ENCODE data around the gene IFITM2. TPM values are rescaled to one million over a fixed set of nuclear protein-coding genes. Genes with fewer than 3 reads are reported as not detected.

The IFITM2 gene
- total RNA-seq, 2 donors from 2014 or later: 31.0 to 90.3 TPM

DNA sequence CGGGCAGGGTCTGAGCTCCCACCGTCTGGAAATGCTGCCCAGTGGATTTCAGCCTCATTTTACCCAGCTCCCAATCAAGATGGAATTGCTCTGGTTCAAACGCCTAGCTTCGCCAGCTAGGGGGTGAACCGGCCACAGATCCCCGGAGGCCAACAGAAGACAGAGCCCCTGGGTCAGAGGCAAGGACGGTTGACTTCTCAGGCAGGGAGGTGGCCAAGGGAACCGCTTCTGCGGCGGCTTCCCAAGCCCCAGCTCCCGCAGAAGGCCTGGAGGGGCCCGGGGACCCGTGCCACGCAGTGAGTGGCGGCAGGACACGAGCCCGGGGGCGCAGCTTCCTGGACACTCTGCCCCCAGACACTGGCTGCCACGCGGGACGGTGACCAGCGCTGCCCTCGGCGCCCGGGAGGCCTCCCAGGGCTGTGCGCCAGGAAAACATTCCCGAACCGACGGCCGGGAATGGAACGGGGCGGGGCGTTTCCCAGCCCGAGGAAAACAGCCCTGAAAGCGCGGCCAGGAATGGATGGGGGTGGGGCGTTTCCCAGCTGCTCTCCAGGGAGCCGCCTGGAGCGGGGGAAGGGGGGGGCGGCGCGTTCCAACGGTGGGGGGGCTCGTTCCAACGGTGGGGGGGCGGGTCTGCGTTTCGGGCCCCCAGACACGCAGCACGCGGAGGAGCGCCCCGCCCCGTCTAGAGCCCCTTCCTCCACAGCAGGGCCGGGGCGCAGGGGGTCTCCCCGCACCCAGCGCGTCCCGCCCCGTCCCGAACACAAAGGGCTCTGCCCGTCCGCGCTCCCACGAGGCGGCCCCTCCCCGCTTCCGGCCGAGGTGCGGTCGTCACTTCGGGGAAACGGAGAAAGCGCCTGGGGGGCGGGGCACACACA is 48.2 kb downstream of the IFITM2 start:
- Histone ChIP-seq H3K27me3 (no peaks in the 10 kb centered on the region), H3K9me3 (peaks cover 0 to 6% (median 0%) of the 10 kb centered on the region in 3 donors), H3K36me3 (replicated peaks in 1 of 2; ENCODE audit: insufficient read depth in 1 of 2, low read depth in 2 of 2) (no peaks in the 10 kb centered on the region), H3K27ac (peak overlapping the region; percentile 91 to 97 (median 94)), H3K4me3 (peak overlapping the region in 1 of 2 donors; percentile 33), H3K4me1 (peaks cover 31% of the 10 kb centered on the region)
- 15 to 74% methylated on average over 5 to 52 of the region's 76 CpGs for WGBS, 2 donors
- ATAC-seq (peak; percentile 89), DNase-seq (peak; percentile 90 to 95 (median 93))
- intact Hi-C loops (cut with DNase I): no loop called here
- TF ChIP-seq, protein P1, sequence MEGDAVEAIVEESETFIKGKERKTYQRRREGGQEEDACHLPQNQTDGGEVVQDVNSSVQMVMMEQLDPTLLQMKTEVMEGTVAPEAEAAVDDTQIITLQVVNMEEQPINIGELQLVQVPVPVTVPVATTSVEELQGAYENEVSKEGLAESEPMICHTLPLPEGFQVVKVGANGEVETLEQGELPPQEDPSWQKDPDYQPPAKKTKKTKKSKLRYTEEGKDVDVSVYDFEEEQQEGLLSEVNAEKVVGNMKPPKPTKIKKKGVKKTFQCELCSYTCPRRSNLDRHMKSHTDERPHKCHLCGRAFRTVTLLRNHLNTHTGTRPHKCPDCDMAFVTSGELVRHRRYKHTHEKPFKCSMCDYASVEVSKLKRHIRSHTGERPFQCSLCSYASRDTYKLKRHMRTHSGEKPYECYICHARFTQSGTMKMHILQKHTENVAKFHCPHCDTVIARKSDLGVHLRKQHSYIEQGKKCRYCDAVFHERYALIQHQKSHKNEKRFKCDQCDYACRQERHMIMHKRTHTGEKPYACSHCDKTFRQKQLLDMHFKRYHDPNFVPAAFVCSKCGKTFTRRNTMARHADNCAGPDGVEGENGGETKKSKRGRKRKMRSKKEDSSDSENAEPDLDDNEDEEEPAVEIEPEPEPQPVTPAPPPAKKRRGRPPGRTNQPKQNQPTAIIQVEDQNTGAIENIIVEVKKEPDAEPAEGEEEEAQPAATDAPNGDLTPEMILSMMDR (IDR thresholded peaks at IDR 0.05): peak in 1 of 7 experiments; percentile 4
- peak; percentile 39 to 71 (median 69) for TF ChIP-seq POLR2A (IDR thresholded peaks at IDR 0.05)

DNA sequence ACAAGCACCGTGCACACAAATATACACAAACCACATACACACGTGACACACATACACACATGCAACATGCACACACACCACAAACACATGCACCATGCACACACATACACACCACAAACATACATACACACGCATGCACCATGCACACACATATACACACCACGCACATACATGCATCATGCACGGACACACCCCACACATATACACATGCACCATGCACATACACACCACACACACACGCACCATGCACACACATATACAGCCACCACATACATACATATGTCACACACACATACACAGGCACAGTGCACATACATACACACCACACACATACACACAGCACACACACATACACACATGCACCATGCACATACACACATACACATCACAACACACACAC is 49.0 kb downstream of the IFITM2 start:
- Histone ChIP-seq H3K27ac (no peak overlapping the region), H3K27me3 (no peaks in the 10 kb centered on the region), H3K4me3 (no peak overlapping the region), H3K4me1 (peaks cover 31% of the 10 kb centered on the region), H3K9me3 (peaks cover 0 to 10% (median 0%) of the 10 kb centered on the region in 3 donors), H3K36me3 (replicated peaks in 1 of 2; ENCODE audit: insufficient read depth in 1 of 2, low read depth in 2 of 2) (no peaks in the 10 kb centered on the region)
- no peak for ATAC-seq
- intact Hi-C loops (cut with DNase I): no loop called here
- 53 to 64% methylated on average over 6 of the region's 6 CpGs for WGBS, 2 donors
- TF ChIP-seq, protein P1 (IDR thresholded peaks at IDR 0.05): no peak
- TF ChIP-seq POLR2A (IDR thresholded peaks at IDR 0.05): no peak
- no peak for DNase-seq

DNA sequence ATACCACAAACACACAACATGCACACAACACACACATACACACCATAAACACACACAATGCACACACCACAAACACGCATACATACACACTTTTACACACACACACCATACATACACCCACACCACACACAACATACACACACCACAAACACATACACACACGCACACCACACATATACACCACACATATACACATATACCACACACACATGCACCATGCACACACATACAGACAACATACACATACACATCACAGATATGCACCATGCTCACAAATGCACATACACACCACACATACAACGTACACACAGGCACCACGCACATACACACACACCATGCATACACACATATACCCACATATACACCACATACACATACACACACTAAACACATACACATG is 50.0 kb downstream of the IFITM2 start:
- Histone ChIP-seq H3K4me3 (no peak overlapping the region), H3K4me1 (peaks cover 30% of the 10 kb centered on the region), H3K36me3 (replicated peaks in 1 of 2; ENCODE audit: insufficient read depth in 1 of 2, low read depth in 2 of 2) (no peaks in the 10 kb centered on the region), H3K9me3 (peaks cover 0 to 10% (median 0%) of the 10 kb centered on the region in 3 donors), H3K27ac (no peak overlapping the region), H3K27me3 (no peaks in the 10 kb centered on the region)
- ATAC-seq (no peak), DNase-seq (no peak)
- 78 to 88% methylated on average over 4 of the region's 4 CpGs for WGBS, 2 donors
- no peak for TF ChIP-seq POLR2A (IDR thresholded peaks at IDR 0.05)
- TF ChIP-seq, protein P1 (IDR thresholded peaks at IDR 0.05): no peak
- intact Hi-C loops (cut with DNase I): no loop called here

DNA sequence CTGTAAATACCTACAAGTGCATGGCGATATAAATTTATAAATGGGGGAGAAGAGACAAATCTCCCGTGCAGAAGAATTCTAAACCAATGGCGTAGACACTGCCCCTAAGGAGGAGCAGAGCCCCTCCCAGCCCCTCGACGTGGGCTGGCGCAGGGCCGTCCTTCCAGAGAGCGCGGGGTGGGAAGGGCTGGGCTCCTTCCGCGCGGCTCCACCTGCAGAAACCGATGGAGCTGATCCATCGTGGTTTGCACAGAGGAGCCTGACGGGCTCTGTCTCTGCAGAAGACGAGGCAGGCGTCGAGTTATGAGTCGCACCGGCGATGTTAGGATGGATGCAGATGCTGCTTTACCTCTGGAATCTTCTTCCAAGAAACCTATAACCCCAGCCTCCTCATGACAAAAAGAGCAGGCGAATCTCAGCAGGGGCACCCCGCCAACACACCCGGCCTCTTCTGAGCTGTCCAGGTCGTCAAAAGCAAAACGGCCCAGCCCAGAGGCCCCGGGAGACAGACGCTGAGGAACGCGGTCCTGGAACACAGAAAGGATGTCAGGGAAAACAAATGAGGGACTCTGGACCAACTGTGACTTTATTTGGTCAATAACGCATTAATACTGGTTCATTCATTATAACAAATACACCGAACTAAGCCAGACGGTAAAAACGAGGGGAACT is 50.6 kb downstream of the IFITM2 start:
- H3K4me1 ChIP-seq: peaks cover 23% of the 10 kb centered on the region
- intact Hi-C loops (cut with DNase I): no loop called here
- no peaks in the 10 kb centered on the region for H3K27me3 ChIP-seq
- H3K9me3 ChIP-seq: peaks cover 0 to 10% (median 0%) of the 10 kb centered on the region in 3 donors
- ATAC-seq: no peak
- H3K4me3 ChIP-seq: no peak overlapping the region
- H3K36me3 ChIP-seq (replicated peaks in 1 of 2; ENCODE audit: insufficient read depth in 1 of 2, low read depth in 2 of 2): no peaks in the 10 kb centered on the region
- no peak overlapping the region for H3K27ac ChIP-seq
- no peak for TF ChIP-seq POLR2A (IDR thresholded peaks at IDR 0.05)
- TF ChIP-seq, protein P1 (IDR thresholded peaks at IDR 0.05): no peak
- WGBS, 2 donors: 43% methylated on average over 23 to 33 of the region's 34 CpGs
- no peak for DNase-seq

Small RNA genes within 50 kb of the gene (small RNA-seq; reads per million reads assigned to genes)
- not detected for gene AC136475.6

Other genes with a start within 250 kb of the IFITM2 start
- not detected for gene SCGB1C1, start 114.7 kb upstream of the IFITM2 start, total RNA-seq
- gene BET1L, start 100.4 kb upstream of the IFITM2 start, total RNA-seq: 10 to 100 TPM; 22.3 to 31.0 TPM
- gene RIC8A, start 100.1 kb upstream of the IFITM2 start, total RNA-seq: 10 to 100 TPM; 59.3 to 88.5 TPM
- 10 to 100 TPM; 22.1 to 22.6 TPM for gene SIRT3, start 71.5 kb upstream of the IFITM2 start, total RNA-seq
- 10 to 100 TPM; 40.2 to 52.4 TPM for gene PSMD13, start 70.8 kb upstream of the IFITM2 start, total RNA-seq
- 1 to 10 TPM in 1 of 2 donors, not detected in 1; 1.0 TPM for gene NLRP6, start 29.4 kb upstream of the IFITM2 start, total RNA-seq
- 100 to 1,000 TPM; 248 to 484 TPM for gene PGGHG, start 18.7 kb upstream of the IFITM2 start, total RNA-seq
- not detected for gene IFITM5, start 8.3 kb upstream of the IFITM2 start, total RNA-seq
- gene IFITM1, start 6.2 kb downstream of the IFITM2 start, total RNA-seq: 10 to 100 TPM; 31.0 to 39.7 TPM
- gene IFITM3, start 13.0 kb downstream of the IFITM2 start, total RNA-seq: 10 to 100 TPM; 51.4 to 59.7 TPM
- gene B4GALNT4, start 61.7 kb downstream of the IFITM2 start, total RNA-seq: 1 to 10 TPM in 1 of 2 donors, not detected in 1; 2.1 TPM
- 10 to 100 TPM; 46.2 to 48.8 TPM for gene PKP3, start 86.4 kb downstream of the IFITM2 start, total RNA-seq
- 10 to 100 TPM; 50.8 to 65.6 TPM for gene SIGIRR, start 107.2 kb downstream of the IFITM2 start, total RNA-seq
- 10 to 100 TPM; 15.6 to 26.4 TPM for gene ANO9, start 134.2 kb downstream of the IFITM2 start, total RNA-seq
- gene PTDSS2, start 142.5 kb downstream of the IFITM2 start, total RNA-seq: 10 to 100 TPM; 17.4 to 93.3 TPM
- 100 to 1,000 TPM in 1 of 2 donors, 10 to 100 TPM in 1; 97.8 to 153 TPM for gene RNH1, start 199.4 kb downstream of the IFITM2 start, total RNA-seq
- 10 to 100 TPM; 13.0 to 15.8 TPM for gene HRAS, start 227.8 kb downstream of the IFITM2 start, total RNA-seq
- gene LRRC56, start 229.7 kb downstream of the IFITM2 start, total RNA-seq: 1 to 10 TPM; 1.6 to 2.3 TPM

All from body of pancreas (tissue), 4 donors.